GDM1 (cell line): ENCODE data around the gene SPRY4.
"Not testable (repeated sequence)": the region's sequence is repeated elsewhere in the genome, so short reads cannot be mapped to it uniquely, and the experiment has no call there.

Experiments
- DNase-seq: peaks from one replicate; lab custom pipeline; 2025; lab: John Stamatoyannopoulos, UW

The SPRY4 gene

DNA sequence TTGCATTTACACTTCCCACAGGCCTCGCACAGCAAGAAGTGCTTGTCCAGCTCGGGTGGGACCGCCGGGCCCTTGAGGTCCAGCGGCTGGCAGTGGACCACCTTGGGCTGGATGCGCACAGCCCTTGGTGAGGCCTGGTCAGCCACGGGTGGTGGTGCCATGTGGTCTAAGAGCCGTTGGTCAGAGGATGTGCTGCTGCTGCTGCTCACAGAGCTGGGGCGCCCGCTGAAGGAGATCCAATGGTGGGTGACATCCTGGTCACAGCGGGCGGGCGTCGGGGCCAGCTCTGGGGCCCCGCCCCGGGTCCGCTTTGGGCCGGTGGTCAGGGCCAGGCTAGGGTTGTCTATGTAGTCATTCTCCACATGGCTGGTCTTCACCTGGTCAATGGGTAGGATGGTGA lies 10.2 kb downstream of the SPRY4 start:
- DNase-seq, result no peak

- DNase-seq, result no peak
Measured at GRCh38 chr5:142314109-142314508, 10.7 kb downstream of the SPRY4 start.

DNA sequence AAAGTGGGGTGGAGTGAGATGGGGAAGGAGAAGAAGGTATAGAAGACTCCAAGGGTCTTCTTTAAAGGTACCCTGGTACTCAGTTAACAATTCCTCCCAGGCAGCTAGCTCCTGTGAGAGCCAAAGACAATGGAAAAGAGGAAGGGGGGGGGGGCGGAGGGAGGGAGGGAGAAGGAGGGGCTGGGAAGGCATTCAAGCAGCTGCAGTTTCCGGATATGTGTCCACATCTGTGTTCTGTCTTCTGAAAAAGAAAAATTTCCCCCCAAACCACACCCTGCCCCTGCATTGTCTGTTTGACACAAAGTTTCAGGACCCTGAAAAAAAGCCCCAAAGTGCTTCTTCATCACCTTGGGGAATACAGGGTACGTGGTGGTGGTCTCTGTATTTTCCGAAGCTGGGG lies 11.1 kb downstream of the SPRY4 start:
- DNase-seq, result no peak

DNA sequence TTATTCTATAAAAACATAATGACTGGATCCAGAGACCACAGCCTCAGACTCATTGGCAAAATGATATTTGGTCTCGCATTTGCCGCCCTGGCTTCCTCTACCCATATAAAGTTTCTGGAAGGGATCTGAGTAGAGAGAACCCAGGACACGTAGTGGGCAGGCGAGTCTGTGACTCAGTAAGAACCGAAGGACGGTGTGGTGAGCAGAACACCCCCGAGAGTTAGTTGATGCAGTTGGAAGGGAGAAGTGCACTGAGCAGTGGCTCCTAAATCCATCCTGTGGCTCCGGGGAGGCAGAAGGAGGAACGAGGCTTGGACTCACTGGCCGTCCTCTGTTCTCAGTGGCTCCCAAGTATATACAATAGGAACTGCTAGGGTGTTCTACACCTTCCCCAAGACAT lies 11.5 kb downstream of the SPRY4 start:
- DNase-seq, result no peak

- no peak for DNase-seq
Measured at GRCh38 chr5:142312399-142312798, 12.4 kb downstream of the SPRY4 start.

GRCh38 chr5:142311725-142312124 lies 13.1 kb downstream of the SPRY4 start:
- no peak for DNase-seq

DNA sequence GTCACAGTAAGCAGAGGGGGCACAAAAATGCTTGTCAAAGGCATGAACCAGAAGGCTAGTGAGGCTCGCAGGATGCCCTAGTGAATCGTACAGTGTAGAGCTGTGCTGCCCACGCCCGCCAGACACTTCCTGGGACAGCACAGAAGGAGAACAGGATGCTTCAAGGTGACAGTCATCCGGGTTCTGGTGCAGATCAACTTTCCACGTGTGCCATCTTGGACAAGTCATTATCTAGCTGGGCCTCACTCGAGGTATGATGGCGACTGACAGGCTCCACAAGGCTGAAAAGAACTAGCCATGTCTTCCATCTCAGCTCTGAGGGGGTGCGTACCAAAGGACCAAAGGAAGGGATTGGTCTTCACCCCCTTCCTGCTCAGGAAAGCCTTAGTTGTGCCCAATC lies 14.0 kb downstream of the SPRY4 start:
- DNase-seq, result no peak

DNA sequence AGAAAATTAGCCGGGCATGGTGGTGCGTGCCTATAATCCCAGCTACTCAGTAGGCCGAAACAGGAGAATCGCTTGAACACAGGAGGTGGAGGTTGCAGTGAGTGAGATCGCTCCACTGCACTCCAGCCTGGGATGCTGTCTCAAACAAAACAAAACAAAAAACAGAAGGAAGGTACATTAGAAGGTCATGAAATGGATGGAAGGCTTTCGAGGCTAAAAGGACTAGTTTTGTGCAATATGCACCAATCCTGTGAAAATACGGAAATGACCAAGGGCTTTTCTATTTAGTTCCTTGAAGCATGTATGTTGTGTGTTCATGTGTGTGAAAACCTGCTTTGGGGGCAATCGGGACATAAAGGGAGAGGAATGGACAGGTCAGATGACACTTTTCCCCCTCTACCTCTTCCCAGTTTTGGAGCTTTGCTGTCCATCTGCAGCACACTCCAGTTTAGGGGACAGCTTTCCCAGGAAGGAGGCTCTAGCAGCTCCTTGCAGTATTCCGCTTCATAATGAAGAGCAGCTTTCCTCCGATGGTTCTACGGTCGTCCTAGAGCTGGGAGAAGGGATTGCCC lies 15.0 kb downstream of the SPRY4 start:
- DNase-seq, result no peak

DNA sequence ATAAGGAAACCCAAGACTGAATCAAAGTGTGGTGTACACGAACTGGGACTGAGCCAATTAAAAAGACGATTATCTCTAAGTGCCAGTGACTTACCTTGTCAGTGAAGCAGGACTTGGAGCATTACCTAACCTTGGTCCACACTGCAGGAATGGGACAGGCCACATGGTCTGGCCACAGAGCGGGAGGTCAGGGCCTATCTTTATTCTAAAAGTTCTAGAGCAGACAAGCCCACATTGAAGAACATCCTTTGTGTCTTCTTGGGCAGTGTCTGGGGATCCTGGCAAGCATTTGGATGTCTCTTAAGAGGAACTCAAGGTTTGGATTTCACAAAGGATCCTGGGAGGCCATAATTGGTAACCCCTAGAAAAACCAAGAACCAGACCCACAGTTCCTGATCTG lies 16.5 kb downstream of the SPRY4 start:
- DNase-seq, result no peak

DNA sequence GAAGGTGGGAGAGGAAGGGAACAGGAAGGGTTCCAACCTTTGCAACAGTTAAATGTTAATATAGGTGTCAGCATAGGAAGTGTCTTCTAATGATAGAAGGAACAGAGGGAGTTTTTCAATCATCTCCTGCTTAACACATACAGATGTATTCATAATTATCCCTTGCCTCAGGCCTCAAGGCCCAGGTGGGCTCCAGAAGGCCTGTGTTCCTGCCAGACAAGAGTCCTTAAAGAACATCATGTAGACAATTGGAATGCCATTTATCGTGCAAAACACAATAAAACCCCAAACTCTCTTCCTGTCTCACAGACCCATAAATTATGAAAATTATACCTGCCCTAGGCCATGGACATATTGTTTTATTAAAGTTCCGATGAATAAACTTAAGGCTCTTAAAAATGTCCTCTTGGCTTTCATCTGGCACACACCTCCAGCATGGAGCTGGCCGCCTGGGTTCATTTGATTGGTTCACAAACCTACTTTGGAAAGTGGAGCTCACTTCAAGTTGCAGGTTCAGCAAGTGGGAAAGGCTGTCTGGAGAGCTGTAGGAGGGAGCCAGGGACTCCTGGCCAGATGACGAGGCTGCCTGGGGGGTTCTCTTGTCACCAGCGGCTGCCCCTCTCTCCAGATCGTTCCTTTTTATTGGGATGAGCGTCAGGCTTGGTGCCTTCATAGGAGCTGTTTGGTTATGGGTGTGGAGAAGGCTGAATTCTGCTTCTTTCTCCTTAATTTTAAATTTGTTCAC lies 17.5 kb downstream of the SPRY4 start:
- DNase-seq, result no peak

DNA sequence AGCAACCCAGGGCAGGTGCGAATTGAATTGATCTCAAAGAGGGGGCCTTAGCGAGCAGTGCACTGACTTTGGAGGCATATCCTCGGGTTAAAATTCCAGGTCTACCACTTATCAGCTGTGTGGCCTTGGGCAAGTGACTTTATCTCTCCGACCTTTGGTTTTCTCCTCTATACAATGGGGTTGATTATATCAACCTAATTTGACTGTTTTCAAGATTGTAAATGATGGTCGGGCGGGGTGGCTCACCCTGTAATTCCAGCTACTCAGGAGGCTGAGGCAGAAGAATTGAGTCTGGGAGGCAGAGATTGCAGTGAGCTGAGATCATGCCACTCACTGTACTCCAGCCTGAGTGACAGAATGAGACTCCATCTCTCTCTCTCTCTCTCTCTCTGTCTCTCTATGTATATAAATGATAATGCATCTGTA lies 18.7 kb downstream of the SPRY4 start:
- DNase-seq, result no peak

DNA sequence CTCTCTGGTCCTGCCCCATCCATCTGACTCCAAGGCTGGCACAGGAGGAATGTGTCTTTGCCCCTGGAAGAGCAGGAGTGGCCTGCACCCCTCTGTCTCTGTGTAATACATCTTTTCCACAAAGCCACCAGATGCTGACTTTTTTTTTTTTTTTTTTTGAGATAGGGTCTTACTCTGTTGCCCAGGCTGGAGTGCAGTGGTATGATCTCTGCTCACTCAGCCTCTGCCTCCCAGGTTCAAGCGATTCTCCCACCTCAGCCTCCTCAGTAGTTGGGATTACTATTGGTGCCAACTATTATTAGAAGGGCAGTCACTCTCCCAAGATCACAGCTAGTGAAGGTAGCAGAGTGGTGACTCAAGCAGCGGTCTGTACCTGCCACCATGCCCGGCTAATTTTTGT lies 19.6 kb downstream of the SPRY4 start:
- no peak for DNase-seq

- DNase-seq, result no peak
Measured at GRCh38 chr5:142304013-142304701, 20.7 kb downstream of the SPRY4 start.

DNA sequence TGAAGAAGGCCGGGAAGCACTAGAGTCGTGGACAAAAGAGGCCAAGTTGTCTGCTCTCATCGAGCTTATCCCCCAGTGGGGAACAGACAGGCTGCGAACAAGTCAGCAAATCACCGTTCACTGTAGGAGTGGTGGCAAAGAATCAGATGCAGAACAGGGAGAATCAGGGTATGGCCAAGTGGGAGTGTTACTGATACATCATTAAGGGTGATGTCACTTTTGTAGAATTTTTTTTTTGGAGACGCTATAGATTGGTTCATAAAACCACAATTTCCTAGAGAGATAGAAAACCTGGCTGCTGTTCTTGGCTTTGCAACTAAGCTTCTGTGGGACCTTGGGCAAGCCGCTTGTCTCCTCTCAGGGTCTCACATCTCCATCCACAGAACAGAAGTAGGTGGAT lies 21.3 kb downstream of the SPRY4 start:
- DNase-seq, result no peak

DNA sequence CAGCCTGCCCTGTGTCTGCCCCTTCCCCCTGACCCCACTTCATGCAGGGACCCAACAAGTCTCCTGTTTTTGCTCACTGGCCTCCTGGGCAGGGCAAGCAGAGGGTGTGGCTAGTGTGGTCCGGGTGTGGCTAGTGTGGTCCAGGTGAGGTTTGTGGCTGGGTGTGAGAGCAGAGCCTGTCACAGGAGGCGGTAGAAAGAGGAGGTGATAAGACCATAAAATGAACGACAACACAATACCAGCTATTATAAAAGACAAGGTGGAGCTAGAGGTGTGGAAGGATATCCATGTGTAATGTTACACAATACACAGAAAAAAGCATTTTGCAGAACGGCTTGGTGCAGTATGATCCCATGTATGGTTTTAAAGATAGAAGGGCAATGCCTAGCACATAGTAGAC lies 23.3 kb downstream of the SPRY4 start:
- no peak for DNase-seq

DNA sequence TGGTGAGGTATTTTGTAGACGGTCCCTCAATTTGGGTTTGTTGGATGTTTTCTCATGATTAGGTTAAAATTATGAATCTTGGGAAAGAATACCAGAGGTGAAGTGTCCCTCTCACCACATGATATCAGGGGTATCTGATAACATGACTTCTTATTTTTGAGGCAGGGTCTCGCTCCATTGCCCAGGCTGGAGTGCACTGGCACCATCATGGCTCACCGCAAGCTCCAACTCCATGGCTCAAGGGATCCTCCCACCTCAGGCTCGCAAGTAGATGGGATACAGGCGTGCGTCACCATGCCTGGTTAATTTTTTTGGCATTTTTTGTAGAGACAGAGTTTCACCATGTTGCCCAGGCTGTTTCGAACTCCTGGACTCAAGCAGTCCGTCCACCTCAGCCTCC lies 24.1 kb downstream of the SPRY4 start:
- DNase-seq, result no peak

DNA sequence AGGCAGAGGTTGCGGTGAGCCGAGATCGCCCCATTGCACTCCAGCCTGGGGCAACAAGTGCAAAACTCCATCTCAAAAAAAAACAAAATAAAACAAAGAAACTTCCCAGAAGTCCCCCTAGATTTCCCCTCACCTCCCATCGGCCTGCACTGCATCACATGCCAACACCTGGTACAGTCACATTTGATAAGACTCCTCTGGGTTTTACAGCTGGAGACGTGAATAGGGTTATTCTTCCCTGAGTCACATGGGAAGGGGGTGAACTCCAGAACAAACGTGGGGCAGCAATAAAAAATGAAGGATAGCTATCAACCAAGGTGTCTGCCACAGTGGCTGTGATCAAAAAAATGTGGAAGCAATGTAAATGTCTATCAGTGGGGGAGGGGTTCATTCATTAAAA lies 26.0 kb downstream of the SPRY4 start:
- DNase-seq, result no peak

- DNase-seq, result not testable (repeated sequence)
Measured at GRCh38 chr5:142297786-142298185, 27.0 kb downstream of the SPRY4 start.

DNA sequence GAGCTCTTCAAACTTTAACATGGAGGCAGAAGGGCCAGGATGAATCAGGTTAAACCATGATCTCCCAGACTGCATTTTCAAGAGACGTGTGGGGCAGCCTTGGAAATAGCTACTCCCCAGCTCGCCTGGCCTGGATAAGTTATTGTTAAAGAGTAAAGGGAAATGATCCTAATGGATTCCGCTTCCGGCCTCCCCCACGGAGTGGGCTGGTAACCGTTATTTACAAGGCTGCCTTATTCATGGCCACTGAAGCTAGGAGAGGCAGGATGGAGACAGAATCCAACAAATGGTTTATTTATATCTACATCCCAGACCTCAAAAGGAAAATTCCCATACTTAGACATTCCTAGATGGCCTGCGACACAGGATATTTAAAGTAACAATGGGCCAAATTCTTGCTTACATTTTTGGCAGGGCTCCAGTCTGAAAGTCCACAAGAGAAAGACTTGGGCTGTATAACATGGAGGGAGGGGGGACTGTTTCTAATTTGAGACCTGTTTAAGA lies 27.9 kb downstream of the SPRY4 start:
- no peak for DNase-seq

GRCh38 chr5:142295960-142296860 lies 28.6 kb downstream of the SPRY4 start:
- DNase-seq, result no peak

GRCh38 chr5:142295084-142295758 lies 29.6 kb downstream of the SPRY4 start:
- no peak for DNase-seq

- no peak for DNase-seq
Measured at GRCh38 chr5:142293486-142293885, 31.3 kb downstream of the SPRY4 start.
